Ovary (tissue), 3 donors: Measurements from ENCODE around the gene LAX1.
"Not testable (repeated sequence)": the region's sequence is repeated elsewhere in the genome, so short reads cannot be mapped to it uniquely, and the experiment has no call there.

Experiments
- CTCF ChIP-seq, 3 donors: fragments of 450-650 bp in 2 of 3; fragments of 200-600 bp in 1 of 3; IDR thresholded peaks; one replicate each; pipeline versions ENCODE4 v1.5.1 to v1.8.0; 2016 to 2022; ENCODE audit warnings: antibody characterized with exemption in 3 of 3, mild to moderate bottlenecking in 1 of 3
- POLR2A ChIP-seq: fragments of 450-650 bp; IDR thresholded peaks from one replicate; pipeline ENCODE4 v1.6.1; 2017; ENCODE audit warnings: antibody characterized with exemption, mild to moderate bottlenecking, moderate library complexity
- donor health status: DM: no; HTN: no; CAD: no.

- TF ChIP-seq CTCF (IDR thresholded peaks at IDR 0.05); POLR2A: not testable (repeated sequence)
Observed at GRCh38 chr1:203761958-203762357, 3.0 kb upstream of the LAX1 start.
